Erythroblast (primary cell): ENCODE measurements around the gene PAPOLA.
A peak's percentile ranks its signal among the peaks of the same experiment; 100 is the strongest.

ENCODE experiments used
- DNase-seq, 2 experiments: peaks; one replicate each; lab custom pipeline; 2025; lab: John Stamatoyannopoulos, UW
- GATA1 ChIP-seq: IDR thresholded peaks from 2 replicates; pipeline ENCODE4 v1.6.1; 2011; ENCODE audit warnings: low read depth, mild to moderate bottlenecking, control low read depth, low read length, moderate library complexity
- POLR2A ChIP-seq: IDR thresholded peaks from 2 replicates; pipeline ENCODE4 v1.6.1; 2011; ENCODE audit warnings: mild to moderate bottlenecking, low read length

The PAPOLA gene

GRCh38 chr14:96592591-96593386, 90.6 kb downstream of the PAPOLA start:
- TF ChIP-seq POLR2A (no peak), GATA1 (no peak)
- DNase-seq, result peak; percentile 61 to 67

GRCh38 chr14:96594961-96595360, 92.8 kb downstream of the PAPOLA start:
- TF ChIP-seq POLR2A (no peak), GATA1 (no peak)

GRCh38 chr14:96597680-96598079, 95.5 kb downstream of the PAPOLA start:
- no peak for TF ChIP-seq POLR2A
- TF ChIP-seq GATA1, result no peak
- DNase-seq, result no peak

More at GRCh38 chr14:96594961-96595360, 92.8 kb downstream of the PAPOLA start:
- DNase-seq, result no peak

GRCh38 chr14:96598332-96598928, 96.2 kb downstream of the PAPOLA start:
- no peak for DNase-seq

GRCh38 chr14:96599076-96599475, 96.9 kb downstream of the PAPOLA start:
- no peak for TF ChIP-seq GATA1
- no peak for TF ChIP-seq POLR2A
- DNase-seq, result no peak

More at GRCh38 chr14:96598332-96598928, 96.2 kb downstream of the PAPOLA start:
- TF ChIP-seq GATA1 (no peak), POLR2A (no peak)

GRCh38 chr14:96602186-96602585, 100.0 kb downstream of the PAPOLA start:
- TF ChIP-seq GATA1 (no peak), POLR2A (no peak)
- DNase-seq, result no peak

- TF ChIP-seq POLR2A (no peak), GATA1 (no peak)
Measured at GRCh38 chr14:96603350-96604255, 101.4 kb downstream of the PAPOLA start.

GRCh38 chr14:96614481-96614881, 112.3 kb downstream of the PAPOLA start:
- DNase-seq, result no peak

More at GRCh38 chr14:96603350-96604255, 101.4 kb downstream of the PAPOLA start:
- no peak for DNase-seq

GRCh38 chr14:96616161-96616721, 114.1 kb downstream of the PAPOLA start:
- TF ChIP-seq GATA1 (no peak), POLR2A (no peak)
- DNase-seq, result no peak

More at GRCh38 chr14:96614481-96614881, 112.3 kb downstream of the PAPOLA start:
- TF ChIP-seq POLR2A, result no peak
- no peak for TF ChIP-seq GATA1
